ENCODE data around the gene CREB3L1.
"Not testable (repeated sequence)": the region's sequence is repeated elsewhere in the genome, so short reads cannot be mapped to it uniquely, and the experiment has no call there.

The CREB3L1 gene

DNA sequence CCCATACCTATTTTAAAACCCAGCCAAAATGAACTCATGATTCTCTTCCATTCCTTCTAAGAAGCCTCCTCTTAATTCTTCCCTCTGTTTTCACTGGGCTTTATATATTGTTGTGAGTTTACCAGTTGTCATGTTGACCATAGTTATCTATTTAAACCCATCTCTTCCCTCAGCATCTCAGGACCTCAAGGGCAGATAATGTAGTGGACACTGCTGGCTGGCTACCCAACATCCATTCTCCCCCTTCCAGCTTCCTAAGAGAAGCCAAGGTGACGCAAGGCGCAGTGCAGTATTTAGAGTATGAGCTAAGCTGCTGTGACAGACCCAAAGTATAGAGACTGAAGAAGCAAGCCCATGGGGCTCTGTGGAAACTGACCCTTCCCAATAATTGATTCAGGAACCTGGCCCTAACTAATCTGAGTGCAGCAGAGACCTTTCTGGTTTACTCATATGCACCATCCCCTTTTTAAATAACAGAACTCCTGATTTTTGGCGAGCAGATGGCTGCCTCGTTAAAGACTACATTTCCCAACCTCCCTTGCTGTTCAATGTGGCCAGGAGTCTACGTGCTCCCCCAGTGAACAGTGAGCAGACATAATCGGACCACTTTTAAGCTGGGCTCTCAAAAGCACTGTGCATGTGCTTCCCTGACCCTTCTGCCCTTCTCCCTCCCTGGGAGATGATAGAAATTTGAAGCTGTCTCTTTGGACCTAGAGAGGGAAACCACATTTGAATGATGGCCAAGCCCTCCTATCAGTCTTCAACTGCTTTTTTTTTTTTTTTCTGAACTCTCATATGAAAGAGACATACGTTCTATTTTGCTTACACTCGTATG is 28.1 kb upstream of the CREB3L1 start:
- DNase-seq: no peak

- no peak for DNase-seq
Observed at GRCh38 chr11:46249938-46250744, 27.3 kb upstream of the CREB3L1 start.

- no peak for DNase-seq
Observed at GRCh38 chr11:46250745-46251052, 26.8 kb upstream of the CREB3L1 start.

DNA sequence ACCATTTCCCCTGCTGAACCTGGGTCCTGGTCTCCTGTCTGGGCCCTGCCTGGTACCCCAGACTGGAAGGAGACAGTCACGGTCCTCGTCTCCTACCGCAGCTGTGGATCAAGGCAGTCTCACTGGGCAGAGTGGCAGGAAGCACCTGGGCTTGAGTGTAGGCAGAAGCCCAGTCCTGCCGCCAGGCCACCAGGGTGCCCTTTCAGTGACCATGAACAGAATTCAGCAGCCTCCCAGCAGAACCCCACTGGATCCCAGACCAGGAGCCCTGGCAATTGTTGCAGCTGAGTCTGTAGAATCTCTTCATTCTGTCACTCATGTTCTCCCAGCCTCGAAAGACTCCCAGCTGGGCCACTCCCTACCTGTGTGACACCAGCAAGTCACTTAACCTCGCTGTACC is 25.5 kb upstream of the CREB3L1 start:
- DNase-seq: no peak

GRCh38 chr11:46252373-46252914 is 25.0 kb upstream of the CREB3L1 start:
- no peak for DNase-seq

- DNase-seq: no peak
Observed at GRCh38 chr11:46253258-46254132, 24.0 kb upstream of the CREB3L1 start.

- DNase-seq: no peak
Observed at GRCh38 chr11:46254133-46254491, 23.4 kb upstream of the CREB3L1 start.

- DNase-seq: no peak
Observed at GRCh38 chr11:46256540-46257001, 20.9 kb upstream of the CREB3L1 start.

- not testable (repeated sequence) for DNase-seq
Observed at GRCh38 chr11:46259347-46259746, 18.1 kb upstream of the CREB3L1 start.

GRCh38 chr11:46259971-46260560 is 17.4 kb upstream of the CREB3L1 start:
- no peak for DNase-seq

DNA sequence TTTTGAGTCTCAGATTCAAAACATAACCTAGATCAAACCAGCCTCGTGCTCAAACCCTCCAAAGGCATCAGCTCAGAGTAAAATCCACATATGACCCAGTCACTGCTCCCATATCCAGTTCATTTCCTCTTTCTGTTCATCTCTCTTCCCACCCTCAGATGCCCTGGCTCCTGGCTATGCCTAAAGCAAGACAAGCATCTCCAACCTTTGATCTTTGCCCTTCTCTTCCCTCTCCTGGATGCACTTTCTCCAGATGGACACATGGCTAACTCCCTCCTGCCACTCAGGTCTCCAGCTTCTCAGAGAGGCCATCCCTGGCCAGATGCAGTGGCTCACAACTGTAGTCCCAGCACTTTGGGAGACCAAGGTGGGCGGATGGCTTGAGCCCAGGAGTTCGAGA is 14.3 kb upstream of the CREB3L1 start:
- DNase-seq: no peak

GRCh38 chr11:46264030-46264429 is 13.4 kb upstream of the CREB3L1 start:
- no peak for DNase-seq

DNA sequence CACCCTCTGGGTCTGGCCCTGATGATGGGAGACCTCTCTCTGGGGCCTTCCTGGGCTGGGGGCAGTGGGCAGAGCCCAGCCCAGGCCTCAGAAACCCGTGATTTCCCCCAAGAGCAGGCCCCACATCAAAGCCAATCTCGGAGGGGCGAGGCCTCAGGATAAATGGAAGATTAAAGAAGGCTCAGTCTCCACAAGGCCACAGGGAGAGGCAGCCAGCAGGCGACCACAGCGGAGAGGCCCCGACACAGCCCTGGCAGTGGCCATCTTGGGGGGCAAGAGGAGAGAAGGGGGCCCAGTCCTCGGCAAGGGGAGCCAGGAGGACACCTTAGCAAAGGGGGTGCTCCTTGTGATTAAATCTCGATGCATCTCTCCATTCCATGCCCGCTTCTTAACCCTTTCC is 12.5 kb upstream of the CREB3L1 start:
- DNase-seq: no peak

DNA sequence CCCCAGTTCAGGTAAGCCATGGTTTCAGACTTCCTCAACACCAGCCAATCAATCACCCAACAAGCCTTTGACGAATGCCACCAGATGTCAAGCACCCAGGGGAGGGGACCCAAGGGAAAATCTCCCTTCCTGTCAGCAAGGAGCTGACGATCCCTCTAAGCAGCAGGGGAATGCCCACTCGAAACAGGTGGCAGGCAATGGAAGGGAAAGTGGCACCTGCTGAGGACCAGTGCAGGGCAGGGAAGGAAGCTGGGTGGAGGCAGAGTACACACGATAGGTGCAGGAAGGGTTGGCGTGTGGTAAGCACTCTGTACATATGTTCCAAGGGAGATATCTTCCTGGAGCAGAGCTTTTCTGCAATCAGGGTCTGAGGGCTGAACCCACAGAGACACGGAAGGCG is 11.7 kb upstream of the CREB3L1 start:
- DNase-seq: no peak

- no peak for DNase-seq
Observed at GRCh38 chr11:46267930-46268329, 9.5 kb upstream of the CREB3L1 start.

DNA sequence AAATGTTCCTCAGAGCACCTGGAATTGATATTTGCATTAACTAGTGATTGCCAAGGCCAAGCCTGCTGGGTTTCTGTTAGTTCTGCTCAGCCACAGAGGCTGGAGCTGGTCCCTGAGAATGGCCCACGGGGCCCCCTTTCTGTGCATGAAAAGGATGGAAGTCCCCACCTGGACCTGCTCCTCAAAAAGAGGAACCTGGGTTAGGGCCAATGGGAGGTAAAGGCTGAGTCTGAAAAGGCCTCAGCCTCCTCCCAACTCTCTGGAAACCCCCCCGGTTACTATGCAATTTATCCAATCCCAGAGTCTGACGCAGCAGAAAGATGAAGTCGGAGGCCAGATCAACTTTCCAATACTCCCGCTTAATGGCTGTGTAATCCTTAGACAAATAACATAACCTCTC is 6.8 kb upstream of the CREB3L1 start:
- DNase-seq: no peak

DNA sequence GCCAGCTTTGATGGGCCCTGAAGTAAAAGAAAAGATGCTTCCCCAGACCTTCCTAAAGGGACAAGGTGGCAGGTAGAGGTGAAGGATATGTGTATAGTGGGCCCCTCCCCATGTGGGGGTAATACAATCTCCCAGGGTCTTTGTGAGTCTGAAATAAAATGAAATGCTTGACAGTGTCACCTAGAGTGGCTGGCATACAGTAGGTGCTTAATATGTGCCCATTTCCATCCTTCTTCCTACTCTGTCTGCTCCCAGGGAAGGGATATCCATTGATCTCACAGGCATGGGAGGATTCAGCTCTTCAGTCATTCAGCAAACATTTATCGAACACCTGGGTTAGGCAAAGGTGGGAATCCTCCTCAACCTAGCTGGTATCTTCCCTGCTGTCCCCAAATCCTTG is 6.1 kb upstream of the CREB3L1 start:
- DNase-seq: no peak

DNA sequence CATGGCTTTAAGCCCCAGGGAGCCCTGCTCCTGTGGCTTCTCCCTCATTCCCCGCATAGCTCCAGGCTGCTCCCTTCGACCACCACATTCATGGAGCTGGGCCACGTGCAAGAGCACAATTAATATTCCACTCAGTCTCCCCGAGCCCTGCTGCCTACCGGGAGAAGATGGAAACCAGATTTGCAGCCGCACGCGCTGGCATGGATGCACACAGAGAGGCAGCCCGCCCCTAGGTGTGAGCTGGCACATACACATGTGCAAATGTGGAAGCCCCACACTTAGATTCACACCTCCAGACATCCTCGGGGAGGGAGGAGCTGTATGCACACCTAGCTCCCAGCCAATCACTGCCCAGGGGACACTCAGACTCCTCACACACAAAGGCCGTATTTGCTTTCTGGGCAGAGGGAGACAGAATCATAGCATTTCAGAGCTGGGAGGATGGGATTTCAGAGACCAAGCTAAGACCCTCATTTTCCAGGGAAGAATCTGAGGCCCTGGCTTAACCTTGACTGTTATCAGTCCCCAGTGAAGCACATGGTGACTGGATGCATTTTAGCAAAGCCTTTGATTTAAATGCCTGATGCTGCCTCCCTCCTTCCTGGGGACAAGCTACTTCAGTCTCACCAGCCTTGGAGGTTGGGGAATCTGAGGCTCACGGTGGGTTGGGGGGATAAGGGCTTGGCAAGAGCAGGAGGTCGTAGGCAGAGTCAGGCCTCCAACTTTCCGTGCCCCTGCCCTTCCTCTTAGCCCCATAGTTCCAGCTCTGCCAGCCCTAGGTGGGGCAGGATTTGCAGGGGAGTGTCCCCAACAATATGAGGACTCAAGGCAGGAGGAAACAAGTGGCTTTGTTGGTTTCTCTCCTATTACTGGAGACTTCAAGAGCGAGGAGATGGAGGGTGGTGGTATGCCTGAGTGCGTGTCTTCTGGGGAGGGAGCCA is 5.3 kb upstream of the CREB3L1 start:
- no peak for DNase-seq

DNA sequence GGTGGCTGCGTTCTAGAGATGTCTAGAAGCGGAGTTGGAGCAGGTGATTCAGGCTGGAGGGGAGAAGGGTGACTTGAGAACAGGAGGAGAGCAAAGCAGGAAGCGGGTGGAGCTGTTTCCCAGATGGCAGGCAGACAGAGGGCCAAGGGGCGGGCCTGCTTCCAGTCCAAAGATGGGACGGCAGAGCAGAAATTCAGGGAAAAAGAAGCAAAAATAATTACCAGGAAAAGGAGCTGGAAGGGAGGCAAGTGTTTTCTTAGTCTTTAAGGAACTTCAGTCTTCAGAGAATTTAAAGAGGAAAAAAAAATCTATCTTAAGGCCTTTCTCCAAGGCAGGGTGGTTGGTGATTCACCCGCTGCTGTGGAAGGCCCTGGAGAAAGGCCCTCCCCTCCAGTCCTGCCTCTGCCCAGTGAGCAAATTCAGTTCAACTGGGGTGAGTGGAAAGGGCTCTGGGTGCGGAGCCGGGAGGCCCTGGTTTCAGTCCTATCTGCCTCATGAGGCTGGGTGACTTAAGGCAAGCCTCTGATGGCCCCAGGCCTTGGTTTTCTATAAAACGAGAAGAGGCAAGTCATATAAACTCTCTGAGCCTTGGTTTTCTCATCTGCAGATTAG is 4.5 kb upstream of the CREB3L1 start:
- DNase-seq: no peak

- DNase-seq: no peak
Observed at GRCh38 chr11:46273511-46274205, 3.8 kb upstream of the CREB3L1 start.
